ENCODE measurements around the gene FUT4.
A peak's percentile ranks its signal among the peaks of the same experiment; 100 is the strongest.

Gene FUT4

DNA sequence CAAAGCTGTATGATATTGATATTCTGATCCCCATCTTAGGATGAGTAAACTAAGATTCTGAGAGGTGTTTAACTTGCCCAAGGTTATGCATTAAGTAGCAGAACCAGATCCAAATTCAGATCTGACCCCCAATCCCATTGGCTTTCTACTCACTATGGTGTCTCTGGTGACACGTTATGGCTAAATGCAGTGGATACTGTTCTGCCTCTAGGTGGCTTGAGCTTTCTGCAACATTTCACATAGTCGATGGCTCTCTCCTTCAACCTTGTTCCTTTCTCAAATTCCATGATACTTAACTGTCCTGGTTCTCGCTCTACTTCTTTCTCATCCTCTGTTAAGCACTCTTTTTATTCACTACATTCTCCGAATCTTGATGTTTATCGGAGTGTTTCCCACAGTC is 22.0 kb upstream of the FUT4 start:
- TF ChIP-seq, protein P1, sequence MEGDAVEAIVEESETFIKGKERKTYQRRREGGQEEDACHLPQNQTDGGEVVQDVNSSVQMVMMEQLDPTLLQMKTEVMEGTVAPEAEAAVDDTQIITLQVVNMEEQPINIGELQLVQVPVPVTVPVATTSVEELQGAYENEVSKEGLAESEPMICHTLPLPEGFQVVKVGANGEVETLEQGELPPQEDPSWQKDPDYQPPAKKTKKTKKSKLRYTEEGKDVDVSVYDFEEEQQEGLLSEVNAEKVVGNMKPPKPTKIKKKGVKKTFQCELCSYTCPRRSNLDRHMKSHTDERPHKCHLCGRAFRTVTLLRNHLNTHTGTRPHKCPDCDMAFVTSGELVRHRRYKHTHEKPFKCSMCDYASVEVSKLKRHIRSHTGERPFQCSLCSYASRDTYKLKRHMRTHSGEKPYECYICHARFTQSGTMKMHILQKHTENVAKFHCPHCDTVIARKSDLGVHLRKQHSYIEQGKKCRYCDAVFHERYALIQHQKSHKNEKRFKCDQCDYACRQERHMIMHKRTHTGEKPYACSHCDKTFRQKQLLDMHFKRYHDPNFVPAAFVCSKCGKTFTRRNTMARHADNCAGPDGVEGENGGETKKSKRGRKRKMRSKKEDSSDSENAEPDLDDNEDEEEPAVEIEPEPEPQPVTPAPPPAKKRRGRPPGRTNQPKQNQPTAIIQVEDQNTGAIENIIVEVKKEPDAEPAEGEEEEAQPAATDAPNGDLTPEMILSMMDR (conservative IDR thresholded peaks at IDR 0.05; ENCODE audit: low read depth, low read length), result peak; percentile 72
- H3K4me3 ChIP-seq (ENCODE audit: low read depth, low read length), result no peak overlapping the region
- peak; percentile 62 for DNase-seq (ENCODE audit: low read depth)

DNA sequence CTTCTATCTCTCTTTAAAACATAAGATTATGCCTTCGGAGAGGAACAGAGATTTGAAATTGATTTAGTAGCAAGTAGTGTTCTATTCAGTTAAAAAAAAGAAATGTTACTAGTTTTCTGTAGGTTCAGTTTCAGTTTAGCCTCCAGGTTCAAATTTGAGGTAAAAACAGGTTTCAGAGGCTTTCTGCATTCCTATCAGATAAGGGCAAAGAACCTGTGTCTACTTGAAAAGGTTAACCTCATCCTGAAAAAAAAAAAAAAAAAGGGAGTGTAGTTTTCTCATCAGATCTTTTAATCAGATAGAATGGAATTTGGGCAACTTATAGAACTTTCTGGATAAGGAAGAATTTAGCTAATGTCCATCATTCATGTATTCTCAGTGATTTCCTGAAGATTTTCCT is 19.4 kb upstream of the FUT4 start:
- no peak overlapping the region for H3K4me3 ChIP-seq (ENCODE audit: low read depth, low read length)
- TF ChIP-seq, protein P1 (conservative IDR thresholded peaks at IDR 0.05; ENCODE audit: low read depth, low read length), result no peak
- DNase-seq (ENCODE audit: low read depth), result no peak

DNA sequence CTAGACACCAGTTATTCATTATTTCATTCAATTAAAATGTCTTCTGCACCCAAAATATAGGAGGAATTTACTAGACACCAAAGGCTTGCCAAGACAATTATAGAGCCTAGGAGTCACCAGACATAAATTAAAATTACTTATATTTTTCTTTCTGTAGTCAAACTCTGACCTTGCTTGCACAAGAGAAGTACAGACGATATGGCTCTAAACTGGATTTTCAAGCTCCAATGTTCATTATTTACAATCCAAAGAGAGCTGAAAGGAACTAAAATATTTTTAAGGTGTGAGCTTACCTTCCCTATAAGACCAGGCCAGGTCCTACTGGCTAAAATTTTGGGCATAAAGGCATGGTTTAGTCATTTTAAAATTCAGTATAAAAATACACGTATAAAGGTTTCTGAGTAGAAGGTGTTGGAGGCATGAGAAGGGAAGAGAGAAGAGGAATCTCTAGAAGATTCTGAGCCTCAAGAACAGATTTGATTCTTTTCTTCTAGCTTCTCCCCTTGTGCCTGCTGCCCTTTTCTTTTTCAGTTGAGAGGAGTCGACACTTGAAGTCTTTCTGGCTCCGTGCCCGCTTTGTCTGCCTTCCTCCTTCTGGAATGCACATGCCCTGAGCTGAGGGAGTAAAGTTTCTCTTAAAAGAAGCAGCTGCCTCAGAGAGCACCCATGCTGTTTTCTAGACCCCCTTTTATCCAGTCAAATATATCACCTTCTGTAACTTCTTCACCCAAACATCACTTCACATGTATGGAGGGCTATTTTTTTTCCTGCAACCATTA is 18.0 kb upstream of the FUT4 start:
- TF ChIP-seq, protein P1 (conservative IDR thresholded peaks at IDR 0.05; ENCODE audit: low read depth, low read length), result no peak
- DNase-seq (ENCODE audit: low read depth), result peak; percentile 85
- H3K4me3 ChIP-seq (ENCODE audit: low read depth, low read length), result no peak overlapping the region

DNA sequence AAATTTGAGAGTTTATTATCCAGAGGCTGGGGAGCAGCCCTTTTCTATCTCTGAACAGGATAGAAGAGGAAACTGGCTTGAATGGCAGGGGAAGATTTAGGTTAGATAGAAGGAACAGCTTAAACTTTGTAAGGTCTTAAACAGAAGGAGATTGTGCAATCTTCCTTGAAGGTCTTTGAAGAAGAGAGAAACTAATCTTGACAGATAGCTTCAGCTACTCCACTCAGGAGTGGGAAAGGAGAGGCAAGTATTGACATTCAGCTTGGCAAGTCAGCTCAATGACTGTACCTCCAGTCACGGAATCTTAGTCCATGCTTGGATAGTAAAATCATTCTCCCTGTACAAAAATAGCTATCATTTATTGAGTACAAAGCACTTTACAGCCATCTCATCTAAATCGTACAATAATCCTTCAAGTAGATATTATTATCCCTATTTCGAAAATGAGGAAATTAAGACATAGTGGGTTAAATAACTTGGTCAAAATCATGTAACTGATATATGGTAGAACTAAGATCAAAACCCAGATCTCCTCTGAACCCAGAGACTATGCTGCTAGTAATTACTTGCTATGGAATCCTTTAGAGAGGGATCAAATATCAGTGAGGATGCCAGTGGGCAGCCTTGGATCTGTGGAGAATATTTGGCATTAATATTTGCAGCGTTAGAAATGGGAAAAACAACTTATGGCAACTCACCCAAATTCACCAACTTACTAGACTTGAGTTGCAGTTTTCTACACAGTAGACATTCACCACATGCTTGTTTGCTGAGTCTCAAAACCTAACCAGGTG is 16.9 kb upstream of the FUT4 start:
- TF ChIP-seq, protein P1 (conservative IDR thresholded peaks at IDR 0.05; ENCODE audit: low read depth, low read length), result no peak
- no peak overlapping the region for H3K4me3 ChIP-seq (ENCODE audit: low read depth, low read length)
- no peak for DNase-seq (ENCODE audit: low read depth)

DNA sequence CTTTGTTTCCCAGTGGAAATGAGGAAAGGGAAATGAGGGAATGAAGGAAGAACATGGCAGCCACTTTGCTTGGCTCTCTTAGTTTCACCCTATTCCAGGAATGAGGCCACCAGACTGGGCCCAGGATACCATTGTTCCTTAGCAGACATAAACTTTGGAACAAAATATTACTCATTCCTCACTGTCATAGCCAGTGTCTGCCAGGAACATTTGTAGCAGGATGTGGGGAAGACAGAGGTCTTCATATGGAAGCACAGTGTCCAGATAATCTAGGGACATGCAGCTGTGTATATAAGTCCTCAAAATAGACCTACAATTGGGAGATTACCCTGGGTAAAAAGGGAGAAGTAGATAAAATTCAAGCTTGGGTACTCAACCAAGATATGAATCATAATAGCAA is 15.2 kb upstream of the FUT4 start:
- no peak for DNase-seq (ENCODE audit: low read depth)
- H3K4me3 ChIP-seq (ENCODE audit: low read depth, low read length), result no peak overlapping the region
- TF ChIP-seq, protein P1 (conservative IDR thresholded peaks at IDR 0.05; ENCODE audit: low read depth, low read length), result no peak

DNA sequence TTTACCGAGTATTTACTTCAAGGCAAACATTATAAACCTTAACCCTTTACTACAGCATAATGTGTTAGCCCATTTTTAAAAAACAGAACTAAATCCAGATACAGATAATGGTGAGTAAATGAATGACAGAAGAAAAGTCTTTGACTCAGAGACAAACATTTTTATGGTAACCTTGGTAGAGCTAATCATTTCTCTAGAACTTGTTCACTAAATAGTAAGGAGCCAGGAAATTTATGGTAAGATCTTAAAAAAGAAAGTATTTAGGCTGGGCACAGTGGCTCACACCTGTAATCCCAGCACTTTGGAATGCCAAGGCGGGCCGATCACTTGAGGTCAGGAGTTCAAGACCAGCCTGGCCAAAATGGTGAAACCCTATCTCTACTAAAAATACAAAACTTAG is 11.5 kb upstream of the FUT4 start:
- DNase-seq (ENCODE audit: low read depth), result no peak
- TF ChIP-seq, protein P1 (conservative IDR thresholded peaks at IDR 0.05; ENCODE audit: low read depth, low read length), result no peak
- H3K4me3 ChIP-seq (ENCODE audit: low read depth, low read length), result no peak overlapping the region

Data from choroid plexus epithelial cell (primary cell).